Gastrocnemius medialis (tissue), 4 donors: ENCODE data around the gene SIKE1. TPM values are rescaled to one million over a fixed set of nuclear protein-coding genes. Genes with fewer than 3 reads are reported as not detected.

Experiments
- ATAC-seq, 2 donors: fragments of 150-250 bp; one replicate each; pipeline ENCODE4 v1.9.1; 2016
- DNase-seq, 2 donors: peaks; one replicate each; pipeline ENCODE4 v3.0.0-alpha.2; 2019
- H3K27ac ChIP-seq, 4 donors: fragments of 200-600 bp; sonication (generic); 1 replicate in 1 of 4; 2 replicates in 3 of 4; pipeline ENCODE4 v1.5.1; 2016 to 2018; ENCODE audit warnings: mild to moderate bottlenecking in 2 of 4, moderate library complexity in 1 of 4
- H3K27me3 ChIP-seq, 3 donors: fragments of 200-600 bp; sonication (generic) in 2 of 3; 1 replicate in 1 of 3; 2 replicates in 2 of 3; pipeline versions ENCODE4 v1.5.1 to v1.6.0; 2016 to 2019; ENCODE audit warnings: mild to moderate bottlenecking in 1 of 3, moderate library complexity in 1 of 3
- H3K36me3 ChIP-seq, 2 donors: fragments of 200-600 bp; sonication (generic) in 1 of 2; one replicate each; pipeline ENCODE4 v1.5.1; 2017 to 2018
- H3K4me1 ChIP-seq, 2 donors: fragments of 200-600 bp; sonication (generic) in 1 of 2; one replicate each; pipeline ENCODE4 v1.5.1; 2016 to 2017; ENCODE audit warnings: mild to moderate bottlenecking in 2 of 2
- H3K4me3 ChIP-seq, 4 donors: fragments of 200-600 bp; sonication (generic) in 3 of 4; 1 replicate in 1 of 4; 2 replicates in 3 of 4; pipeline ENCODE4 v1.5.1; 2016 to 2019; ENCODE audit warnings: mild to moderate bottlenecking in 2 of 4
- H3K9me3 ChIP-seq, 3 donors: fragments of 200-600 bp; sonication (generic) in 2 of 3; 1 replicate in 1 of 3; 2 replicates in 2 of 3; pipeline ENCODE4 v1.5.1; 2016 to 2019
- CTCF ChIP-seq, 5 experiments: fragments of 450-650 bp in 3 of 5; fragments of 200-600 bp in 2 of 5; sonication (generic) in 2 of 5; IDR thresholded peaks in 4 of 5; conservative IDR thresholded peaks in 1 of 5; 1 replicate in 4 of 5; 2 replicates in 1 of 5; pipeline ENCODE4 v1.5.1; 2016 to 2019; ENCODE audit warnings: antibody characterized with exemption in 5 of 5, mild to moderate bottlenecking in 3 of 5, moderate library complexity in 3 of 5
- POLR2A ChIP-seq, 2 donors: fragments of 450-650 bp; IDR thresholded peaks; one replicate each; pipeline ENCODE4 v1.6.1; 2017; ENCODE audit warnings: antibody characterized with exemption in 2 of 2, mild to moderate bottlenecking in 2 of 2, moderate library complexity in 2 of 2
- in situ Hi-C, 4 donors: fragments of 200-750 bp; cut with MboI; loops; one replicate each; pipeline versions ENCODE4 v1.15.0 to v1.8.0; 2017; ENCODE audit warnings: low sequenced_read_pairs in 4 of 4
- intact Hi-C: fragments of 100-400 bp; cut with DNase I; formaldehyde crosslinking; loops from one replicate; pipeline ENCODE4 v1.15.1; 2023; ENCODE audit warnings: low total_unique reads
- total RNA-seq, 4 donors: library from RNA; depleted of rRNA; stranded (reverse); fragments of >200 nt; gene quantifications; one replicate each; pipeline versions ENCODE4 v1.1.0 to v1.2.3, GENCODE V29; 2016

Gene SIKE1
- total RNA-seq, 4 donors from 2014 or later: 25.7 to 37.8 (median 36.3) TPM

- intact Hi-C loops: loop anchor here (10.0 kb wide), 2 partner anchors 966 to 1796 kb away; partner anchors contain the start of gene SLC16A1
- Histone ChIP-seq H3K4me3 (peak overlapping the region; percentile 2 to 11 (median 8)), H3K4me1 (peaks cover 95 to 96% of the 10 kb centered on the region in 2 donors), H3K27ac (peak overlapping the region; percentile 97 to 100 (median 98)), H3K27me3 (no peaks in the 10 kb centered on the region), H3K36me3 (peaks cover 0 to 12% of the 10 kb centered on the region in 2 donors), H3K9me3 (no peaks in the 10 kb centered on the region)
- in situ Hi-C loops: loop anchor here in 3 of 4 donors (5.0 to 25.0 kb wide), 3 partner anchors 73 to 166 kb away; partner anchors contain the start of gene BCAS2 (in 3 of the 3)
- ATAC-seq: peak; percentile 90 to 92
- peak; percentile 68 to 72 for DNase-seq
- TF ChIP-seq POLR2A (IDR thresholded peaks at IDR 0.05): peak in 1 of 2 donors; percentile 55
- no peak for TF ChIP-seq CTCF (IDR thresholded peaks at IDR 0.05 in 4 of 5, conservative IDR thresholded peaks at IDR 0.05 in 1 of 5)
Observed at GRCh38 chr1:114750780-114751179, 29.7 kb downstream of the SIKE1 start.

GRCh38 chr1:114749835-114750234 is 30.6 kb downstream of the SIKE1 start:
- no peaks in the 10 kb centered on the region for H3K9me3 ChIP-seq
- intact Hi-C loops (loop anchor here (10.0 kb wide), 2 partner anchors 965 to 1795 kb away; partner anchors contain the start of gene SLC16A1), in situ Hi-C loops (loop anchor here (5.0 to 25.0 kb wide), 5 partner anchors 55 to 165 kb away; partner anchors contain the start of genes BCAS2 (in 3 of the 4), AMPD1 (in 1 of the 4) and DENND2C (in 1 of the 4))
- peak overlapping the region in 3 of 4 donors; percentile 1 to 8 (median 2) for H3K4me3 ChIP-seq
- no peaks in the 10 kb centered on the region for H3K27me3 ChIP-seq
- no peak for TF ChIP-seq CTCF (IDR thresholded peaks at IDR 0.05 in 4 of 5, conservative IDR thresholded peaks at IDR 0.05 in 1 of 5)
- peaks cover 99 to 100% of the 10 kb centered on the region in 2 donors for H3K4me1 ChIP-seq
- H3K36me3 ChIP-seq: peaks cover 0 to 12% of the 10 kb centered on the region in 2 donors
- peak overlapping the region; percentile 97 to 100 (median 98) for H3K27ac ChIP-seq
- no peak for ATAC-seq
- no peak for DNase-seq

- in situ Hi-C loops: loop anchor here in 2 of 4 donors (10.0 kb wide), 2 partner anchors 52 to 72 kb away; partner anchors contain the start of genes AMPD1 (in 1 of the 2) and DENND2C (in 1 of the 2)
- Histone ChIP-seq H3K27me3 (no peaks in the 10 kb centered on the region), H3K36me3 (peaks cover 0 to 12% of the 10 kb centered on the region in 2 donors), H3K4me1 (peaks cover 97 to 99% of the 10 kb centered on the region in 2 donors), H3K27ac (peak overlapping the region; percentile 97 to 100 (median 98)), H3K9me3 (no peaks in the 10 kb centered on the region), H3K4me3 (no peak overlapping the region)
- intact Hi-C loops: no loop called here
- no peak for DNase-seq
- no peak for TF ChIP-seq POLR2A (IDR thresholded peaks at IDR 0.05)
- TF ChIP-seq CTCF (IDR thresholded peaks at IDR 0.05 in 4 of 5, conservative IDR thresholded peaks at IDR 0.05 in 1 of 5): no peak
- no peak for ATAC-seq
Observed at GRCh38 chr1:114746450-114747121, 33.9 kb downstream of the SIKE1 start.

GRCh38 chr1:114745291-114745690 is 35.2 kb downstream of the SIKE1 start:
- H3K27me3 ChIP-seq: no peaks in the 10 kb centered on the region
- peaks cover 0 to 12% of the 10 kb centered on the region in 2 donors for H3K36me3 ChIP-seq
- ATAC-seq: peak; percentile 26 to 39
- H3K4me3 ChIP-seq: no peak overlapping the region
- H3K9me3 ChIP-seq: no peaks in the 10 kb centered on the region
- intact Hi-C loops (no loop called here), in situ Hi-C loops (loop anchor here in 2 of 4 donors (10.0 kb wide), 2 partner anchors 50 to 70 kb away; partner anchors contain the start of genes AMPD1 (in 1 of the 2) and DENND2C (in 1 of the 2))
- TF ChIP-seq CTCF (IDR thresholded peaks at IDR 0.05 in 4 of 5, conservative IDR thresholded peaks at IDR 0.05 in 1 of 5): no peak
- no peak for TF ChIP-seq POLR2A (IDR thresholded peaks at IDR 0.05)
- no peak for DNase-seq
- peaks cover 91 to 100% of the 10 kb centered on the region in 2 donors for H3K4me1 ChIP-seq
- peak overlapping the region; percentile 97 to 100 (median 98) for H3K27ac ChIP-seq
